GM12865 (cell line): ENCODE data around the gene ART5.

ENCODE experiments used
- DNase-seq: peaks from one replicate; pipeline ENCODE4 v3.0.0; 2010; ENCODE audit warnings: low read depth
- H3K4me3 ChIP-seq: 2 replicates; pipeline ENCODE4 v1.5.1; 2011; ENCODE audit warnings: mild to moderate bottlenecking, low read depth, low read length, control low read depth
- TF ChIP-seq, protein P1 (sequence below): IDR thresholded peaks from 2 replicates; pipeline ENCODE4 v1.5.1; 2011; ENCODE audit warnings: low read length, control low read depth, low read depth, inconsistent platforms; ENCODE audit not compliant: insufficient read depth; ENCODE audit errors: missing control alignments

ART5 gene

DNA sequence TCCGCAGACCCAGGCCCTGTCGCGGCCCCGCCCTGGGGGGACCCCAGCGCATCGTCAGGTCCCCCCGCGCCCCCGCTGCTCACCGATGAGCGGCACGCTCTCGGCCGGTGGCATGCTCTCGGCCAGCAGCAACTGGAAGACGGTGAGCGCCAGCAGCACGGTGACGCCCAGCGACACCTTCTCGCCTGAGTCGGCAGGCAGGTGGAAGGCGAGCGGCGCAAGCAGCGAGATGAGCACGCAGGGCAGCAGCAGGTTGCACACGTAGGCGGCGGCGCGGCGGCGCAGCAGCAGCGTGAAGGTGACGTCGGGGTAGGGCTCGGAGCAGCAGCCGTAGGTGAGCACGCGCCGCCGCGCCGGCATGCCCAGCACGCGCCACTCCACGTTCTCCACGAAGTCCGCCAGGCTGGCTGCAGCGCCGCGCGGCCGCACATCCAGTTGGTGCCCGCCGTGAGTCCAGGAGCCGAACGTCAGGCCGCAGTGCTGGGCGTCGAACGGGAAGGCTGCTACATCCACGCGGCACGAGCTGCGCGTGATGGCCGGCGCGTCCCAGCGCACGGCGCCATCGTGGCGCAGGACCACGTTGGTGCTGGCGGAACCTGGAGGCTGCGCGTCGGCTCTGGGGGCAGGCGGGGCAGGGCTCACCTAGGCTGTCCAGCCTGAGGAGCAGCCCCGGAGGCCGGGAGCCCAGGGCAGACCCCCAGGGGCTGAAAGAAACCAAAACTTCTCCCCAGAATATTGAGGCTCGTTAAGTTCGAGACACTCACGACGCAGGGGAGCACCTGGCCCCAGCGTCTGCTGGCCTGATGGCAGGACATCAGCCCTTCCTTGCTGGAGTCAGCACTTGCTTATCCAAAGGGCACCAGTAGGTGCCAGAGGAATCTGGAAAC, 25.6 kb upstream of the ART5 start:
- TF ChIP-seq, protein P1, sequence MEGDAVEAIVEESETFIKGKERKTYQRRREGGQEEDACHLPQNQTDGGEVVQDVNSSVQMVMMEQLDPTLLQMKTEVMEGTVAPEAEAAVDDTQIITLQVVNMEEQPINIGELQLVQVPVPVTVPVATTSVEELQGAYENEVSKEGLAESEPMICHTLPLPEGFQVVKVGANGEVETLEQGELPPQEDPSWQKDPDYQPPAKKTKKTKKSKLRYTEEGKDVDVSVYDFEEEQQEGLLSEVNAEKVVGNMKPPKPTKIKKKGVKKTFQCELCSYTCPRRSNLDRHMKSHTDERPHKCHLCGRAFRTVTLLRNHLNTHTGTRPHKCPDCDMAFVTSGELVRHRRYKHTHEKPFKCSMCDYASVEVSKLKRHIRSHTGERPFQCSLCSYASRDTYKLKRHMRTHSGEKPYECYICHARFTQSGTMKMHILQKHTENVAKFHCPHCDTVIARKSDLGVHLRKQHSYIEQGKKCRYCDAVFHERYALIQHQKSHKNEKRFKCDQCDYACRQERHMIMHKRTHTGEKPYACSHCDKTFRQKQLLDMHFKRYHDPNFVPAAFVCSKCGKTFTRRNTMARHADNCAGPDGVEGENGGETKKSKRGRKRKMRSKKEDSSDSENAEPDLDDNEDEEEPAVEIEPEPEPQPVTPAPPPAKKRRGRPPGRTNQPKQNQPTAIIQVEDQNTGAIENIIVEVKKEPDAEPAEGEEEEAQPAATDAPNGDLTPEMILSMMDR = no peak
- no peak overlapping the region for H3K4me3 ChIP-seq
- no peak for DNase-seq

DNA sequence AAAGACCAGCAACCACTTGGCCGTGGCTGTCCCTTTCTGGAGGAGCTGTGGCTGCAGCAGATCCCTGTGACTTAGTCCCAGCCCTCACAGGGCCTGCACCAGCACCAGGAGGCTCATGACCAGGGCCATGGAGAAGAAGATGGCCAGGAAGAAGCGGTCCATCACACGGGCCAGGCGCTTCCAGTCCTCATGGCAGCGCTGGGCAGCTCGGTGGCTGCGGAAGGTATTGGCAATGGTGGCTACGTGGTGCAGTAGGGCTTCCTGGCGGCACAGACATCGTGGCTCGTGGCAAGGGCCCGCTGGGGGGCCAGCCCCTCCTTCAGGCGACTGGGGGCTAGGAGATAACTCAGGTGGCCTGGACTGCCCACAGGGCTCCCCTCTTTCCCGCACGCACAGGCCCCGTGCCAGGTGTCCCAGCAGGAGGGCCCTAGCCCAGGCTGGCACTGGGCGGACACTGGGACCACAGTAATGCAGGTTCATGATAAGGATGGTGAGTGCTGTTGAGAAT, 24.3 kb upstream of the ART5 start:
- TF ChIP-seq, protein P1 = no peak
- H3K4me3 ChIP-seq = no peak overlapping the region

DNA sequence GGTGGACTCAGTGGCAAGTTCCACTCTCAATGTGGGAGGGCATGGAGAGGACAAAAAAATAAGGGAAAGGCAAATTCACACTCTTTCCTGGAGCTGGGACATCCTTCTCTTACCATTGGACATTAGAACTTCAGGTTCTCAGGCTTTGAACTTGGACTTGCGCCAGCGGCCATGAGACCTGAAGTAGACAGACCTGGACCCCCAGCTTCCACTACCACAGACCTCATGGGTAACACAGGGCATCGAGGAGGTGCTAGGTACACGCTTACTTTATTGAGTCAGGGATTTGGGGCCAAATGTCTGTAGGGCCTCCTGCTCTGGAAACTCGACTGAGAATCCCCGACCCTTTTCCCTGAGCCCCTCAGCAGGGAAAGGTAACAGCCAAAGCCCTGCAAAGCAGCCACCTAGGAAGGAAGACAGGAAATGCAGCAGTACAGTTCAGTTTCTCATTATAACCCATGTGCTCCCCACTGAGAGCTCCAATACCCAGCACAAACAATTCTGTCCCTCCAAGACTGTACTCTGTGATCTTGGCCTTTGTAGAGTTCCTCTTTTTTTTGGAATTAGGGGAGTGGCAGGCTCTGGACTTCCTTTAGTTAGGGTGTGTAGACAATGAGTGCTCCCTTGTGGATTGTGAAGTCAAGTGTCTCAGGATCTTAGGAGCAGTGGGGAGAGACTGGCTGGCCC, 23.7 kb upstream of the ART5 start:
- no peak for DNase-seq
- H3K4me3 ChIP-seq = no peak overlapping the region
- TF ChIP-seq, protein P1 = no peak

More for the DNA sequence above, 24.3 kb upstream of the ART5 start:
- no peak for DNase-seq

DNA sequence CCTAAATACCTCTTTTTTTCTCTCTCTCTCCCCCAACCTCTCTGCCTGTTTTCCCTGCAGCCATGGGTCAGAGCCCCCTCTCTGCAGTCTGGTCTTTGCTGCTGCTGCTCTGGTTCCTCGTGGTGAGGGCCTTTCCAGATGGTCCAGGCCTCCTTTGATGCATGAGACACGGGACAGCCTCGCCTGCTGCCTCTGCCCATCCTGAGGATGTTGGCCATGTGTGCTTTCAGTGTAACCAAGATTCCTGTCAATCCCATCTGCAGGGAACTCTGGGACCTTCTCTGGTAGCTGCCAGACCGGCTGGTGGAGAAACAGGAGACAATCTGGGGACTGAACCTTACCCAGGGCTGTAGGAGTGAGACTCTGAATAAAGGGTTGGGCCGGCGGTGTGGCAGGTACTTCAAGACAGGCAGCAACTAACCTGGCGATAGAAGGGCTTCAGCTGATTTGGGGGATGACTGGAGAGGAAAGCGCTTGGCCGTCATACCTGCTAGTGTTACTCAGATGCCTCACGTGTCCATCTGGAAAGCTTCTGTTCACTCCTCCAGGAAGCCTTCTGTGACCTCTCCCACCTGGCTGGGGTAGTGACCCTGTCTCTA, 22.3 kb upstream of the ART5 start:
- no peak for DNase-seq
- TF ChIP-seq, protein P1 = no peak
- H3K4me3 ChIP-seq = no peak overlapping the region

DNA sequence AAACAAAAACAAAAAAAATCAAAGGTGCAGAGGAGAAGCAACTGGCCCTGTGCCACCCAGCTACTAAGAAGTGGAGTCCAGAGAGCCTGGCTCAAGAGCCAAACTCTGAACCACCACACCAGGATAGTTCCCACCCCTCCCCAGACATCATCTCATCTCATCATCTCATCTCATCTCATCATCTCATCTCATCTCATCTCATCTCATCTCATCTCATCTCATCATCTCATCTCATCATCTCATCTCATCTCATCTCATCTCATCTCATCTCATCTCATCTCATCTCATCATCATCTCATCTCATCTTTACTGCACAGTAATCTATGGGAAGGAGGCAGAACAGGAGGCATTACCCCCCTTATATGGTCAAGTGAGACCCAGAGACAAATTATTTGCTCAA, 21.1 kb upstream of the ART5 start:
- H3K4me3 ChIP-seq = no peak overlapping the region
- TF ChIP-seq, protein P1 = no peak

DNA sequence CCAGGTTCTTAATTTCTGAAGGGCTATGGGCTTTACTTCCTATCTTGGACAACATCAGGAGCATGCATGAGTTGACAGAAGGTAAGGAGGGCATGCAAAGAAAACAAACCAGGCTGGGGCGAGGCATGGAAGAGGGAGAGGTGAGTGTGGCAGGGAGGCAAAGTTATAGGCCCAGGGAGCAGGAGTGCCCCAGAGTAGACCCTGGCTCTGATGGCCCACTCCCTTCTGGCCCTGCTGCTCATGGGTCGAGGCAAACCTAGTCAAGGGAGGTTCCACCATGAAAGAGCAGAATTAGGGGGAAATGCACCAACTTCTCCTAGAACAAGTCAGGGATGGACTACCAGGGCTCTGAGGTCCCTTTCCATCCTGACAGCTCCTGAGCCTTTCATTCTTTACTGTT, 19.2 kb upstream of the ART5 start:
- DNase-seq = no peak
- H3K4me3 ChIP-seq = no peak overlapping the region
- TF ChIP-seq, protein P1 = no peak

More for the DNA sequence above, 21.1 kb upstream of the ART5 start:
- DNase-seq = no peak
